K562 (cell line): ENCODE measurements around the gene SCN7A. TPM values are rescaled to one million over a fixed set of nuclear protein-coding genes. Genes with fewer than 3 reads are reported as not detected.

Experiments used
- CBX8 ChIP-seq: fragments of 200-600 bp; sonication (generic); IDR thresholded peaks from 2 replicates; pipeline ENCODE4 v1.6.1; 2012; ENCODE audit warnings: borderline replicate concordance, mixed run types, low read depth, mild to moderate bottlenecking, moderate library complexity, mixed read lengths, low read length, control low read depth, inconsistent platforms; ENCODE audit not compliant: poor library complexity, severe bottlenecking; ENCODE audit errors: extremely low read depth
- CC2D1A ChIP-seq: fragments of 450-650 bp; IDR thresholded peaks from 2 replicates; pipeline ENCODE4 v1.6.1; 2017; ENCODE audit warnings: mild to moderate bottlenecking
- DDX20 ChIP-seq: fragments of 450-650 bp; IDR thresholded peaks from 2 replicates; pipeline ENCODE4 v1.6.1; 2016; ENCODE audit warnings: missing genetic modification characterization, low read depth, mild to moderate bottlenecking, missing compliant biosample characterization, moderate library complexity
- RAD21 ChIP-seq, 2 experiments: fragments of 250-450 bp in 1 of 2; fragments of 450-650 bp in 1 of 2; sonication (Bioruptor Pico) in 1 of 2; formaldehyde crosslinking in 1 of 2; IDR thresholded peaks in 1 of 2; conservative IDR thresholded peaks in 1 of 2; 2 replicates each; pipeline versions ENCODE4 v1.4.0 to v1.8.0; 2020 to 2022; ENCODE audit warnings: mild to moderate bottlenecking in 2 of 2, moderate library complexity in 1 of 2
- REST ChIP-seq, 2 experiments: fragments of 450-650 bp; formaldehyde crosslinking in 1 of 2; IDR thresholded peaks; 2 replicates each; pipeline versions ENCODE4 v1.4.0 to v1.6.1; 2014 to 2020; ENCODE audit warnings: mild to moderate bottlenecking in 2 of 2, borderline replicate concordance in 1 of 2, low read depth in 1 of 2
- SMC3 ChIP-seq: conservative IDR thresholded peaks from 2 replicates; pipeline ENCODE4 v1.6.1; 2011; ENCODE audit warnings: low read depth, low read length, improper control_type of control experiment; ENCODE audit not compliant: insufficient read depth
- polyA plus RNA-seq, 8 experiments: library from polyadenylated mRNA; depleted of rRNA in 4 of 8; stranded (reverse) in 5 of 8; unstranded in 3 of 8; fragments of >200 nt; fragmentation: Nextera tagmentation in 2 of 8; fragmentation: Illumina TruSeq in 1 of 8; extraction: Ambion mirVana in 2 of 8; extraction: Trizol in 1 of 8; gene quantifications; 2 replicates each; pipeline versions ENCODE4 v1.2.1 to v1.2.3, GENCODE V29; 2011 to 2014; ENCODE audit warnings: inconsistent platforms in 1 of 8, missing spikeins in 1 of 8
- total RNA-seq, 7 experiments: library from RNA; depleted of rRNA in 6 of 7; stranded (reverse); fragments of >200 nt in 6 of 7; fragmentation: Illumina TruSeq in 2 of 7; extraction: Trizol in 2 of 7; gene quantifications; 2 replicates each; pipeline versions ENCODE4 v1.2.1 to v1.2.3, GENCODE V29; 2011 to 2021; ENCODE audit warnings: low replicate concordance in 1 of 7
- TF ChIP-seq, protein P1 (sequence below), 3 experiments: IDR thresholded peaks in 2 of 3; conservative IDR thresholded peaks in 1 of 3; 2 replicates each; pipeline ENCODE4 v1.5.1; 2011 to 2012; ENCODE audit warnings: low read length in 3 of 3, mild to moderate bottlenecking in 3 of 3, control low read depth in 2 of 3, improper control_type of control experiment in 1 of 3, inconsistent platforms in 1 of 3, low read depth in 1 of 3, mixed read lengths in 1 of 3, moderate library complexity in 1 of 3; ENCODE audit not compliant: insufficient read depth in 2 of 3
- TF ChIP-seq, protein P2 (sequence below): IDR thresholded peaks from 2 replicates; pipeline ENCODE4 v1.6.1; 2012; ENCODE audit warnings: low read depth, low read length, improper control_type of control experiment, borderline replicate concordance

SCN7A gene
- total and polyA plus RNA-seq, 9 of the 15 experiments (the other 6 are each of a cell fraction or from before 2014, with no cell fraction given): under 0.01 to 0.05 (median 0.03) TPM; not detected in 3

DNA sequence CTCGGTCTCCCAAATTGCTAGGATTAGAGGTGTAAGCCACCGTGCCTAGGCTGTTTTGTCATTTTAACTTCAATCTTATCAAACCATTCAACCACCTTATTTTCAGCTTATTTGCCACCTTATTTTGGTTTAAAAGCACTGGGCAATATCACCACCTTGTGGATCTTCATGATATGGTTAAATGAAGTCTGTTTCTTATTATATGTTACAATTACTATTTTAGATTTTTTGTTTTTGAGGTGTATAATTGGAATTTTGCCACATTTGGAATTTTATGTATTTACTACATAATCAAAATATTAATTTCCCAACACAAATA is 74.5 kb downstream of the SCN7A start (continued):
- TF ChIP-seq, protein P1, sequence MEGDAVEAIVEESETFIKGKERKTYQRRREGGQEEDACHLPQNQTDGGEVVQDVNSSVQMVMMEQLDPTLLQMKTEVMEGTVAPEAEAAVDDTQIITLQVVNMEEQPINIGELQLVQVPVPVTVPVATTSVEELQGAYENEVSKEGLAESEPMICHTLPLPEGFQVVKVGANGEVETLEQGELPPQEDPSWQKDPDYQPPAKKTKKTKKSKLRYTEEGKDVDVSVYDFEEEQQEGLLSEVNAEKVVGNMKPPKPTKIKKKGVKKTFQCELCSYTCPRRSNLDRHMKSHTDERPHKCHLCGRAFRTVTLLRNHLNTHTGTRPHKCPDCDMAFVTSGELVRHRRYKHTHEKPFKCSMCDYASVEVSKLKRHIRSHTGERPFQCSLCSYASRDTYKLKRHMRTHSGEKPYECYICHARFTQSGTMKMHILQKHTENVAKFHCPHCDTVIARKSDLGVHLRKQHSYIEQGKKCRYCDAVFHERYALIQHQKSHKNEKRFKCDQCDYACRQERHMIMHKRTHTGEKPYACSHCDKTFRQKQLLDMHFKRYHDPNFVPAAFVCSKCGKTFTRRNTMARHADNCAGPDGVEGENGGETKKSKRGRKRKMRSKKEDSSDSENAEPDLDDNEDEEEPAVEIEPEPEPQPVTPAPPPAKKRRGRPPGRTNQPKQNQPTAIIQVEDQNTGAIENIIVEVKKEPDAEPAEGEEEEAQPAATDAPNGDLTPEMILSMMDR (IDR thresholded peaks at IDR 0.05 in 2 of 3, conservative IDR thresholded peaks at IDR 0.05 in 1 of 3; ENCODE audit: insufficient read depth in 2 of 3, low read depth in 1 of 3, low read length in 3 of 3): peak; percentile 51 to 86 (median 64); a peak in 5 of 6 replicates
- TF ChIP-seq CBX8 (no peak), RAD21 (CRISPR knock-in tag; conservative IDR thresholded peaks at IDR 0.05 in 1 of 2, IDR thresholded peaks at IDR 0.05 in 1 of 2) (peak; percentile 96), REST (IDR thresholded peaks at IDR 0.05; ENCODE audit: borderline replicate concordance) (peak; percentile 82), REST (CRISPR knock-in tag; IDR thresholded peaks at IDR 0.05; ENCODE audit: low read depth) (no peak), CC2D1A (peak; percentile 42; the same call in 1 of the 2 replicates), DDX20 (no peak), SMC3 (peak; percentile 73; the same call in 1 of the 2 replicates)
- TF ChIP-seq, protein P2, sequence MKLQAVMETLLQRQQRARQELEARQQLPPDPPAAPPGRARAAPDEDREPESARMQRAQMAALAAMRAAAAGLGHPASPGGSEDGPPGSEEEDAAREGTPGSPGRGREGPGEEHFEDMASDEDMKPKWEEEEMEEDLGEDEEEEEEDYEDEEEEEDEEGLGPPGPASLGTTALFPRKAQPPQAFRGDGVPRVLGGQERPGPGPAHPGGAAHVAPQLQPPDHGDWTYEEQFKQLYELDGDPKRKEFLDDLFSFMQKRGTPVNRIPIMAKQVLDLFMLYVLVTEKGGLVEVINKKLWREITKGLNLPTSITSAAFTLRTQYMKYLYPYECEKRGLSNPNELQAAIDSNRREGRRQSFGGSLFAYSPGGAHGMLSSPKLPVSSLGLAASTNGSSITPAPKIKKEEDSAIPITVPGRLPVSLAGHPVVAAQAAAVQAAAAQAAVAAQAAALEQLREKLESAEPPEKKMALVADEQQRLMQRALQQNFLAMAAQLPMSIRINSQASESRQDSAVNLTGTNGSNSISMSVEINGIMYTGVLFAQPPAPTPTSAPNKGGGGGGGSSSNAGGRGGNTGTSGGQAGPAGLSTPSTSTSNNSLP: peak; percentile 75; the same call in 1 of the 2 replicates
